Chondrocyte (in vitro differentiated cells): ENCODE results near the gene DNASE2. TPM values are rescaled to one million over a fixed set of nuclear protein-coding genes. Genes with fewer than 3 reads are reported as not detected.
A peak's percentile ranks its signal among the peaks of the same experiment; 100 is the strongest.
"Not testable (repeated sequence)": the region's sequence is repeated elsewhere in the genome, so short reads cannot be mapped to it uniquely, and the experiment has no call there.

Experiments
- DNase-seq: peaks from one replicate; pipeline ENCODE4 v3.0.0; 2021; ENCODE audit warnings: mixed read lengths, low spot score
- H3K27ac Mint-ChIP-seq: one replicate; pipeline ENCODE4 v1.8.0; 2021; ENCODE audit warnings: mild to moderate bottlenecking, moderate library complexity, mixed read lengths; ENCODE audit not compliant: unreplicated experiment
- H3K27me3 Mint-ChIP-seq: 2 replicates; pipeline ENCODE4 v1.8.0; 2021; ENCODE audit warnings: low read depth, mixed read lengths
- H3K36me3 Mint-ChIP-seq: 2 replicates; pipeline ENCODE4 v1.8.0; 2021; ENCODE audit warnings: low read depth, mixed read lengths
- H3K4me1 Mint-ChIP-seq: 2 replicates; pipeline ENCODE4 v1.8.0; 2021; ENCODE audit warnings: low read depth, mild to moderate bottlenecking, mixed read lengths
- H3K4me3 Mint-ChIP-seq: one replicate; pipeline ENCODE4 v1.8.0; 2021; ENCODE audit warnings: mild to moderate bottlenecking, moderate library complexity, mixed read lengths; ENCODE audit not compliant: unreplicated experiment
- H3K9me3 Mint-ChIP-seq: 2 replicates; pipeline ENCODE4 v1.8.0; 2021; ENCODE audit warnings: low read depth, mixed read lengths
- CTCF ChIP-seq: fragments of 200-600 bp; sonication (generic); IDR thresholded peaks from 2 replicates; pipeline ENCODE4 v1.5.0; 2021; ENCODE audit warnings: antibody characterized with exemption, mild to moderate bottlenecking, moderate library complexity
- total RNA-seq: library from RNA; stranded (reverse); gene quantifications from 3 replicates; pipeline ENCODE4 v1.2.1, GENCODE V29; 2021

The DNASE2 gene
- total RNA-seq, 1 donor from 2014 or later, result 52.8 TPM

DNA sequence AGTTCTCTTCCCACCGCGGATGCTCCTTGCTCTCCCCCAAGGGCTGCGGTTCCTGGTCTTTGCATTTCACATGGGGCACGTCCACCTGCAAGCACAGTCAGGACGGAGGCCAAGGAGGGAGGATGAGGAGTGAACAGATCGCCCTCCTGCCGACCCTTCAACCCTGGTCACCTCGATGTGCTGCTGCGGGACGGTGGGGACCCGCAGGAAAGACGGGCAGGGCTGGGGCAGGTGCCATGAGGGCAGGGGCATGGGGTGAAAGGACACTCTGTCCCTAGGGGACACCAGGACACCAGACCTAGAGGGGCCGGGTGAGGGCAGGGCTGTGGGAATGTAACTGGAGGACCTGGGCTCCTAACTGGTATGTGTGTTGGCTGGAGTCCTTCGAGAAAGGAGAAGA lies 37.0 kb upstream of the DNASE2 start:
- no peak for TF ChIP-seq CTCF
- no peaks in the 10 kb centered on the region for H3K27me3 Mint-ChIP-seq
- peaks cover 9% of the 10 kb centered on the region for H3K36me3 Mint-ChIP-seq
- peaks cover 8% of the 10 kb centered on the region for H3K4me1 Mint-ChIP-seq
- DNase-seq, result no peak
- H3K4me3 Mint-ChIP-seq, result peak overlapping the region; percentile 67
- no peak overlapping the region for H3K27ac Mint-ChIP-seq
- no peaks in the 10 kb centered on the region for H3K9me3 Mint-ChIP-seq

- not testable (repeated sequence) for H3K36me3 Mint-ChIP-seq, H3K27ac Mint-ChIP-seq, DNase-seq, H3K9me3 Mint-ChIP-seq, H3K4me3 Mint-ChIP-seq, H3K27me3 Mint-ChIP-seq
- peaks cover 14% of the 10 kb centered on the region for H3K4me1 Mint-ChIP-seq
These were observed 34.6 kb upstream of the DNASE2 start for GRCh38 chr19:12915860-12916259.

DNA sequence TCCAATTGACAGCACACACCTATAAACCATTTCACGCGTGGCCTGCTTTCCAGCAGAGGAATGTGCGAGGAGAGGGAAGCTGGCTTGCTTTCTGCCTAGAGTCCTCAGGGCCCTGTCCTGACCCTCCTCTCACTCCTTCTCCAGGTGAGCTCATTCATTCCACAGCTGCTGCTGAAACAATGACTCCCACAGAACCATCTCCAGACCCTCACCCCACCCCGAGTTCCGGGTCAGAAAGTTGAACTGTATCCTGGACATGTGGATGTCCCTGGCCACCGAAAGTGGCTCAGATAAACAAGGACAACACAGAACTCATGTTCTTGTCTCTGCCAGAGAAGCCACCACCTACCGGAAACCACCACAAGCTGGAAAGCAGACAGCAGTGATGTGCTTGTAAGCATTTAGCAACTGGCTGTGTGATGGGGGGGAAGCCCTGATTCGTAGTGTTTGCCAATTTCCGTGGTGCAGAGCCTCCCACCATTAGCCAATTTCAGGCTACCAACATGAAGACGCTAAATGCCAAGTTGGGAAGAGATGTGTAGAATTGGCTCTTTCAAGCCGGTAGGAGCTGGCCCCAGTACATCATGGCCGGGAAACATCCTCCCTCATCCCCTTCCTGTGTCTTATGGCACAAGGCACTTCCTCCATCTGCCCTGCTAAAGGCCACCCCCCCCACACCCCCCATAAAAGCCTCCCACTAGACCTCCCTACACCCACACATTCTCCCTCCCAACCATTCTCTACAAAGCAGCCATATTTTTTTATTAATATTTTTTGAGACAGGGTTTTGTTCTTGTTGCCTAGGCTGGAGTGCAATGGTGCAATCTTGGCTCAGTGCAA lies 32.8 kb upstream of the DNASE2 start:
- no peak for DNase-seq
- H3K4me3 Mint-ChIP-seq, result no peak overlapping the region
- H3K4me1 Mint-ChIP-seq, result peaks cover 10% of the 10 kb centered on the region
- no peaks in the 10 kb centered on the region for H3K9me3 Mint-ChIP-seq
- H3K27ac Mint-ChIP-seq, result no peak overlapping the region
- no peak for TF ChIP-seq CTCF
- no peaks in the 10 kb centered on the region for H3K27me3 Mint-ChIP-seq
- no peaks in the 10 kb centered on the region for H3K36me3 Mint-ChIP-seq

DNA sequence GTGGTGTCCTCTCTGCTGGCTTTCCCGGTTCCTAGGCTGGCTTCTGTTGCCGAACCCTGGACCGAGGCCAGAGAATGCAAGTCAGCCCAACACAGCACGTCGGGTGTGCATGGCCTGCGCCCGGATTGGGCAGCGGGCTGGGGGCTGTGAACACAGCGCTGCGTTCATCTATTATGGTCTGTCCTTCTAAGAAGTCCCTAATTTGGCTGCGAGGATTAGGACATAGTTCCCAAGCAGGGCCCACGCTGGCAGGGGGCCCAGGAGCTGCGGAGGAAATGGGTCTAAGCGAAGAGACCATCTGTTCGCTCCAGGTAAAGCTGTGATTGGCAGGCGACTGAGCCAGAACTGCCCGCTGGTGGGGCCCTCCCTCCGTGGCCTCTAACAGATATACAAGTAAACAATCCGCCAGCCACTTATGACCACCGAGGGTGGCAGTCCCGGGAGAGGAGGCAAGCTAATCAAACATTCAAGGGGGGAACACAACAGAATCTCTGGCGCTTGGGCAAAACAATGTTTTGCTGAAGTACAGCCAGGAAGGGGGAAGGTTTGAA lies 31.8 kb upstream of the DNASE2 start:
- DNase-seq, result no peak

GRCh38 chr19:12912571-12912970 lies 31.3 kb upstream of the DNASE2 start:
- peaks cover 2% of the 10 kb centered on the region for H3K27me3 Mint-ChIP-seq
- TF ChIP-seq CTCF, result no peak
- peaks cover 6% of the 10 kb centered on the region for H3K4me1 Mint-ChIP-seq
- no peak overlapping the region for H3K4me3 Mint-ChIP-seq
- no peak for DNase-seq
- H3K9me3 Mint-ChIP-seq, result no peaks in the 10 kb centered on the region
- H3K36me3 Mint-ChIP-seq, result no peaks in the 10 kb centered on the region
- H3K27ac Mint-ChIP-seq, result no peak overlapping the region

More for the DNA sequence above, 31.8 kb upstream of the DNASE2 start:
- peaks cover 2% of the 10 kb centered on the region for H3K27me3 Mint-ChIP-seq
- H3K36me3 Mint-ChIP-seq, result no peaks in the 10 kb centered on the region
- no peak overlapping the region for H3K27ac Mint-ChIP-seq
- no peaks in the 10 kb centered on the region for H3K9me3 Mint-ChIP-seq
- TF ChIP-seq CTCF, result no peak
- peaks cover 6% of the 10 kb centered on the region for H3K4me1 Mint-ChIP-seq
- no peak overlapping the region for H3K4me3 Mint-ChIP-seq
